Subcutaneous abdominal adipose tissue (tissue), 5 donors: ENCODE data around the gene FBLIM1.

Experiments
- H3K27ac ChIP-seq: one replicate; pipeline ENCODE4 v1.7.0; 2013; ENCODE audit warnings: low read depth, mild to moderate bottlenecking, inconsistent platforms, low read length, moderate library complexity
- H3K27me3 ChIP-seq, 5 donors: one replicate each; pipeline ENCODE4 v1.7.0; 2013; ENCODE audit warnings: low read length in 5 of 5, inconsistent platforms in 1 of 5; ENCODE audit not compliant: control insufficient read depth in 5 of 5, insufficient read depth in 4 of 5
- H3K36me3 ChIP-seq, 5 donors: one replicate each; pipeline ENCODE4 v1.7.0; 2013; ENCODE audit warnings: low read length in 5 of 5; ENCODE audit not compliant: control insufficient read depth in 5 of 5, insufficient read depth in 5 of 5
- H3K4me1 ChIP-seq, 5 donors: one replicate each; pipeline ENCODE4 v1.7.0; 2013; ENCODE audit warnings: low read length in 5 of 5, mild to moderate bottlenecking in 3 of 5, moderate library complexity in 1 of 5; ENCODE audit not compliant: control insufficient read depth in 5 of 5, insufficient read depth in 5 of 5
- H3K4me3 ChIP-seq, 5 donors: one replicate each; pipeline ENCODE4 v1.7.0; 2013; ENCODE audit warnings: low read length in 5 of 5, low read depth in 1 of 5
- H3K9ac ChIP-seq, 5 donors: one replicate each; pipeline ENCODE4 v1.7.0; 2013; ENCODE audit warnings: low read length in 5 of 5, mild to moderate bottlenecking in 4 of 5, moderate library complexity in 3 of 5
- H3K9me3 ChIP-seq, 5 donors: one replicate each; pipeline ENCODE4 v1.7.0; 2013; ENCODE audit warnings: low read length in 5 of 5; ENCODE audit not compliant: control insufficient read depth in 5 of 5
- donor health status: healthy.
- donor health status: healthy.
- donor health status: healthy.
- donor health status: healthy.
- donor health status: healthy.

Gene FBLIM1

DNA sequence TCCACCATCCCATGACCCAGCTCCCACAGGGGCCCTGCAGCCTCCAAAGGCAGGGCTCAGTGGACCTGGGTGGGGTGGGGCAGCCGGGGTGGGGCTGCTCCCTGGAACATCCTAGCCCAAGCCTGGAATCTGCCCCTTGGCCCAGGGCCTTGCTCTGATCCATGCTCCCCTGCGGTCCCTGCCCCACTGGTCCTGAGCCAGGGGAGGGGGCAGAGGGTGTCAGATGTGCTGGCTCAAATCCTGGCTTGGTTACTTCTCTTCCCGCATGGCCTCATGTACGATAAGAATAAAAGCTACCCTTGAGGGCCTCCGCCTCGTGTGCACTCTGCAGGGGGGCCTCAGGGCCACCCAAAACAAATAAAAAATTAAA lies 21.7 kb upstream of the FBLIM1 start:
- H3K27ac ChIP-seq, result peak overlapping the region; percentile 41
- H3K9ac ChIP-seq, result no peak overlapping the region
- no peaks in the 10 kb centered on the region for H3K27me3 ChIP-seq
- no peaks in the 10 kb centered on the region for H3K9me3 ChIP-seq
- H3K4me3 ChIP-seq, result no peak overlapping the region
- H3K4me1 ChIP-seq, result peaks cover 4 to 31% (median 18%) of the 10 kb centered on the region in 5 donors
- peaks cover 0 to 46% (median 33%) of the 10 kb centered on the region in 5 donors for H3K36me3 ChIP-seq

DNA sequence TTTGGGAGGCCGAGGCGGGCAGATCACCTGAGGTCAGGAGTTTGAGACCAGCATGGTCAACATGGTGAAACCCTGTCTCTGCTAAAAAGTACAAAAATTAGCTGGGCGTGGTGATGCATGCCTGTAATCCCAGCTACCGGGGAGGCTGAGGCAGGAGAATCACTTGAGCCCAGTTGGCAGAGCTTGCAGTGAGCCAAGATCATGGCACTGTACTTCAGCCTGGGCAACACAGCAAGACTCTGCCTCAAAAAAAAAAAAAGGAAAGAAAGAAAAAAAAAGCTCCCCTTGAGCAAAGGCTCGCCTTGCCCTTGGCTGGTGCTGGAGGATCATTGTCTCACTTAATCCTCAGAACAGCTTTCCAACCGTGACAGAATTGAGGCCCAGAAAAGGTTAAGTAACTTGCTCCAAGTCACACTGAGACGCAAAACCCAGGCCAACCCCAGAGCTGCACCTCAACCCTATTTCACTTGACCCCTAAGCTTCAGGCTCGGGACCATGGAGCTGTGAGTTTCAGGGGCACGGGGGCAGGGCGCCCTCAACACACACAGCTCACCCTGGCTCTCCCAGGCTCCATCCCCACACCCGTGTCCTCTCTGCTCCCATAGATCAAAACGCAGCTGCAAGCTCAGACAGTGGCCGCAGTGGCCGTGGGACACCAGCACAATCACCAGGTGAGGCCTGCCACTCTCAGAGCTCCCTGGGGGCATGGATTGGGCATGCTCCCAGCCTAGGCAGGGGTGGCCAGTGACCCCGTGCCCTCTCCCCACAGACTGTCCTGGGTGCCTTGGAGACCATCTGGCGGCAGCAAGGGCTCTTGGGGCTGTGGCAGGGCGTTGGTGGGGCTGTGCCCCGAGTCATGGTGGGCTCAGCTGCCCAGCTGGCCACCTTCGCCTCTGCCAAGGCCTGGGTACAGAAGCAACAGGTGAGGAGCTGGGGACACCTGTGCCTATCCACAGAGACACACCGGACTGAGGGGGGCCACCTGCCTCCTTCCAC lies 21.0 kb upstream of the FBLIM1 start:
- Histone ChIP-seq H3K36me3 (peaks cover 0 to 38% (median 26%) of the 10 kb centered on the region in 5 donors), H3K4me1 (peaks cover 4 to 31% (median 18%) of the 10 kb centered on the region in 5 donors), H3K27ac (no peak overlapping the region), H3K9me3 (no peaks in the 10 kb centered on the region), H3K9ac (no peak overlapping the region), H3K4me3 (no peak overlapping the region), H3K27me3 (no peaks in the 10 kb centered on the region)

- Histone ChIP-seq H3K27ac (no peak overlapping the region), H3K9ac (no peak overlapping the region), H3K9me3 (no peaks in the 10 kb centered on the region), H3K27me3 (no peaks in the 10 kb centered on the region), H3K4me1 (peaks cover 4 to 31% (median 18%) of the 10 kb centered on the region in 5 donors), H3K4me3 (no peak overlapping the region), H3K36me3 (peaks cover 0 to 29% (median 16%) of the 10 kb centered on the region in 5 donors)
These were observed 20.0 kb upstream of the FBLIM1 start for GRCh38 chr1:15738416-15739113.

GRCh38 chr1:15739259-15739658 lies 19.3 kb upstream of the FBLIM1 start:
- peaks cover 0 to 22% (median 9%) of the 10 kb centered on the region in 5 donors for H3K36me3 ChIP-seq
- H3K4me1 ChIP-seq, result peaks cover 4 to 31% (median 18%) of the 10 kb centered on the region in 5 donors
- H3K4me3 ChIP-seq, result no peak overlapping the region
- H3K27me3 ChIP-seq, result no peaks in the 10 kb centered on the region
- H3K9ac ChIP-seq, result no peak overlapping the region
- H3K27ac ChIP-seq, result no peak overlapping the region
- no peaks in the 10 kb centered on the region for H3K9me3 ChIP-seq

DNA sequence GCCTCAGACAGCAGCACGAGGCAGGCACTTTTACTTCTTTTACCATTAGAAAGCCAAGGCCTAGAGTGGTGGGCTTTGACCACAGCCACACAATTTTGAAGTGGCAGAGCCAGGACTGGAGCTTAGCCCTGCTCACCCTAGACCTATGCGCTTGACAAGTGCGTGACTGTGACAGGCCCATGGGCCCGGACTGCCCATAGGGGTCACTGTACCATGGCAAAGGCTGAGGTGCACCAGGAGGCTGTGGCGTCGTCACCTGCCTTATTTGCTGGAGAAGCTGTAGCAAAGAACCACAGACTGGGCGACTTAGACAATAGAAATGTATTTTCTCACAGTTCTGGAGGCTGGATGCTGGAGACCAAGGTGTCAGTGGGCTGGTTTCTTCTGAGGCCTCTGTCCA lies 18.9 kb upstream of the FBLIM1 start:
- no peak overlapping the region for H3K4me3 ChIP-seq

GRCh38 chr1:15740924-15741850 lies 17.4 kb upstream of the FBLIM1 start:
- H3K27ac ChIP-seq, result no peak overlapping the region
- H3K36me3 ChIP-seq, result peaks cover 0 to 6% (median 0%) of the 10 kb centered on the region in 5 donors
- H3K9ac ChIP-seq, result no peak overlapping the region
- H3K4me1 ChIP-seq, result peaks cover 1 to 14% (median 8%) of the 10 kb centered on the region in 5 donors
- H3K4me3 ChIP-seq, result no peak overlapping the region
- no peaks in the 10 kb centered on the region for H3K9me3 ChIP-seq
- H3K27me3 ChIP-seq, result no peaks in the 10 kb centered on the region

More for the DNA sequence above, 18.9 kb upstream of the FBLIM1 start:
- H3K9me3 ChIP-seq, result no peaks in the 10 kb centered on the region
- H3K27me3 ChIP-seq, result no peaks in the 10 kb centered on the region
- H3K4me1 ChIP-seq, result peaks cover 4 to 29% (median 18%) of the 10 kb centered on the region in 5 donors
- no peak overlapping the region for H3K27ac ChIP-seq
- peaks cover 0 to 17% (median 5%) of the 10 kb centered on the region in 5 donors for H3K36me3 ChIP-seq
- H3K9ac ChIP-seq, result no peak overlapping the region

GRCh38 chr1:15742339-15742801 lies 16.2 kb upstream of the FBLIM1 start, which contains the start of gene TMEM82:
TMEM82 (plus strand) TSS chr1:15742499; CDS start chr1:15742560, 61 bp downstream.
- Histone ChIP-seq H3K27ac (no peak within 1 kb of the TSS), H3K4me1 (peaks cover 0 to 9% (median 3%) of the 10 kb centered on the region in 5 donors), H3K9me3 (no peaks in the 10 kb centered on the region), H3K4me3 (no peak within 1 kb of the TSS), H3K36me3 (peaks cover 0 to 6% (median 0%) of the 10 kb centered on the region in 5 donors), H3K9ac (no peak within 1 kb of the TSS), H3K27me3 (no peaks in the 10 kb centered on the region)

GRCh38 chr1:15744122-15744679 lies 14.4 kb upstream of the FBLIM1 start:
- no peak overlapping the region for H3K4me3 ChIP-seq
- H3K4me1 ChIP-seq, result peaks cover 0 to 9% (median 3%) of the 10 kb centered on the region in 5 donors
- H3K36me3 ChIP-seq, result peaks cover 0 to 6% (median 0%) of the 10 kb centered on the region in 5 donors
- no peaks in the 10 kb centered on the region for H3K27me3 ChIP-seq
- no peaks in the 10 kb centered on the region for H3K9me3 ChIP-seq
- H3K9ac ChIP-seq, result no peak overlapping the region
- H3K27ac ChIP-seq, result no peak overlapping the region

DNA sequence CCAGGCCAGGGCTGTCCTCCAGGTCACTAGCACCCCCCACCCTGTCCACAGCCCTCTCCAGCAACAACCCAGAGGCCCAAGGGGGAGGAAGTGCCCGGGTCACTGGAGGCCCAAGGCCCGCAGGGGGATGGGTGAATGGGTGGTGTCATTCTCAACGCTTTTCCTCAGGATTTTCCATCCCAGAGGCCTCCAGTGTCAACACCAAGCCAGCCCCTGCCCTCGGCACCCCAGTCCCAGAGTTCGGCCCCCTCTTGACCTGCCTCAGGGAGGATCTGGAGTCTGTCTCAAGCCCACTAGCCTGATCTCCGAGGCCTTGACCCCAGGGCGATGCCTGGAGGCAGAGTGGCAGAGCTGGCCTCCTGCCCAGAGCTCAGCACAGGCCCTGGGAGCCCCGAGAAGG lies 11.2 kb upstream of the FBLIM1 start:
- Histone ChIP-seq H3K4me1 (peaks cover 0 to 14% (median 10%) of the 10 kb centered on the region in 5 donors), H3K36me3 (no peaks in the 10 kb centered on the region), H3K27me3 (no peaks in the 10 kb centered on the region), H3K4me3 (no peak overlapping the region), H3K27ac (no peak overlapping the region), H3K9ac (no peak overlapping the region), H3K9me3 (no peaks in the 10 kb centered on the region)
